GM13976 (cell line): ENCODE data around the gene PGM5.
"Not testable (repeated sequence)": the region's sequence is repeated elsewhere in the genome, so short reads cannot be mapped to it uniquely, and the experiment has no call there.

ENCODE experiments used
- DNase-seq: peaks from one replicate; pipeline ENCODE4 v3.0.0; 2012; ENCODE audit warnings: low spot score
- in situ Hi-C: fragments of 300-500 bp; cut with MboI; formaldehyde crosslinking; loops from one replicate; pipeline ENCODE4 v1.12.0; 2022; ENCODE audit warnings: low sequenced_read_pairs, mixed read lengths, inconsistent platforms; ENCODE audit not compliant: unreplicated experiment

Gene PGM5

DNA sequence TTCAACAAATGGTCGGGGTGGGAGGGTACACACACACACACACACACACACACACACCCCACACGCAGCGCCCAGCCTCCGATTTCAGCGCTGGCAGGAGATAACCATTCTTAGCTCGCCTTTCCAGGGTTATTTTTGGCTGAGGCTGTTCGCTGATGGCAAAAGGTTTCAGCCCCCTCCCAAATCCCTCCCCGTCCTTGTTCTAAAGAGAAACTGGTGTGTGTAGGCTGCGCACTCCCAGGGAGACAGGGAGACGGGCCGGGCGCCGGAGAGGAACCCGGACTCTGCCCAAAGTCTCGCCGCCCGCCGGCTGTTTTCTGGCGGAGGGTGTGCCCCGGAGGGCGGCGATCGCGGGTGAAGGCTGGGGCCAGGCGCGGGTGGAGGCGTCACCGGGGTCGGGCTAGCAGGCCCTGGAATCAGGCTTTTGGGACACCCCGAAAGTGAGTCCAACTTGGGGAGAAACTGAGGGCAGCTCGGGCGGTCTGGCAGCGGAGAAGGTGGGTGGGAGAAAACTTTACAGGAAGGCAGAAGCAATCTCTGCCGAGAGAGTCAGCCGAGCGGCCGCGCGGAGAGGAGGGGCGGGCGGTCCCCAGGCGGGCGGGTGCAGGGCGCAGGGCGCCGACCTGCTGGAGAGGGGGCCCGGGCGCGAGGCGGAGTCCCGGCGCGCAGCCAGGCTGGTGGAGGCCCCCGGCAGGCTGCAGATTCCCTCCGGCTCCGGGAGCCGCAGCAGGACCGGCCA, at the start of gene PGM5:
Gene PGM5 (plus strand): TSS at position 232 of the 739 bp plus-strand sequence. CDS start 517 bp downstream, outside the sequence.
- in situ Hi-C loops = not testable (repeated sequence)
- DNase-seq = peak; percentile 18

DNA sequence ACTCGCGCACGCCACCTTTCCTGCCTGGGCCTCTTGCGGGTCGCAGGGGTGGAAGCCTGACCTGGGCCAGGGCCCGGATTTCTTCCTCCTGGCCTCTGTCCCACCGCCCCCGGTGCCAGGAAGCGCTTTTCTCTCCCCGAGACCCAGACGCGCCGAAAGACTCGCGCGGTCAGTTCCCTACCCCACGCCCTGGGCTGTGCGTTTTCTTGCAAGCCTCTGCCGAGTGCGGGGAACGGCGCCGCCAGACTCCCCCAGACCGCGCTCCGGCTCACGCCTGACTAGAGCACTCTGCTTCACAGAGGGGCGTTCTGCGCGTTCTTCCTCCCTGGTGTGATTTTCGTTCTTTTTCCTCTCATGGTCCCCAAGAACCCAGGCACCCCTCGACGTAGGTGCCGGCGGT, 49.3 kb upstream of the PGM5 start:
- DNase-seq, in situ Hi-C loops: not testable (repeated sequence)

DNA sequence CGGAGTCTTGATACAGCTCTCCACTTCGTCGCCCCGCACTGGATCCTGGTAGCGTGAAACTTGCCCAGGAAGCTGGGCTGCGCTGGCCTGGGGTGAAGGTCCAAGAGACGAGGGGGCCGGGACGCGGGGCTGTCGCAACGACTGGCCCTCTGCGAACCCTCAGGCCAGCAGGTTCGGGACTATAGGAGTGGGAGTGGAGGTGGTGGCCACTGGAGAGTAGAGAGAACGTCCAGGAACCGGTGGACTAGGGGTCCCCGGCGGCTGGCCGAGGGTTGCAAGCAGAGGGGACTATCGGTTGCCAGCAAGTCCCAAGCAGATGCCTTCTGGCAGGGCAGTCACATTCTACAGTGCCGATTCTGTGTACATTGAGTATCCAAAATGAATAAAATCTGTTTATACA, 48.8 kb upstream of the PGM5 start:
- DNase-seq, in situ Hi-C loops: not testable (repeated sequence)

DNA sequence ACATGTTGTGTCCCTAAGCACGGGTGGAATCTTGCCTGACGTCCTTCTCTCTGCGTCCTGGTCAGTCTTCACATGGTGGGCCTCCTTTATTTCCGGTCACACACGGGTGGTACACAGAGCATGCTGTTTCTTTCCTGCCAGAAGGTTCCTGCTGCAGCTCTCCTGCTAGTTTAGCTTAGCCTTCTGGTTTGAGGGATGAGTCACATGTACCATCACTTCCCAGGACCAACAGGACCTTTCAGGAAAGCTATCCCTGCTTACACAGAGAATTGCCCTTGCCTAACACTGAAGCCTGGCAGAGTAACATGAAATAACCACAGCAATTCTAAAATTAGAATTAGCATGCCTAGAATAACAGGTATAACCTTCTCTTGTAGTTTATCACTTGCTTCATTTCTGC, 45.2 kb upstream of the PGM5 start:
- in situ Hi-C loops = not testable (repeated sequence)

DNA sequence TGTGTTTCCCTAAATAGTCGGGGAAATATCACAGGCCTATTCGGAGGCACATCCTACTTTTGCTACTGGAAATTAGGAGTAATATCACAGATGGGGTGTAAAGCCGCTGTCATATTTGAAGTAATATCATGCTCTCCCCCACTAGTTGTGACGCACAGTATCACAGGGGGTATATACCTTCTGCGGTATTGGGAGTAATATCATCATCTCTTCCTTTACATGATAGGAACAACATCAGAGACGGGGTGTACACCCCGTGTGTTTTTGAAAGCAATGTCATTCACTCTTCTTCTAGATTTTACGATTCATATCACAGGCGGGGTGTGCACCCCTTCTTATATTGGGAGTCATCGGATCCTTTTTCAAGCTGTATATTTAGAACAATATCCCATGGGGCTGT, 38.2 kb upstream of the PGM5 start:
- in situ Hi-C loops = not testable (repeated sequence)

More for the DNA sequence above, 45.2 kb upstream of the PGM5 start:
- not testable (repeated sequence) for DNase-seq

DNA sequence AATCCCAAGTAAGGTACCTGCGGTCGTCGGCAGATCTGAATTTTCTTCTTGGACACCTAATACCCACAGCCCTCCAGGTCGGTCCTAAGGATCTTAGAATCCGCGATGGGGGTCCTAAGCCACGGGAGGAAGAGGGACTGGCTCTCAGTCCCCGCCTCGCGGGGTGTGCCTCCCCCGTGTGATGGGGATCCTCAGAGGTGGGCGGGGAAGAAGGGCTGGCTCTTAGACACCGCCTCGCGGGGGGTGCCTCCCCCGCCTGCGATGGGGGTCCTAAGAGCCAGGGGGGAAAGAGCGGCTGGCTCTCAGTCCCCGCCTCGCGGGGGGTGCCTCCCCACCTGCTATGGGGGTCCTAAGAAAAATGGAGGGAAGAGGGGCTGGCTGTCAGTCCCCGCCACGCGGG, 32.7 kb upstream of the PGM5 start:
- DNase-seq, in situ Hi-C loops: not testable (repeated sequence)

More for the DNA sequence above, 38.2 kb upstream of the PGM5 start:
- DNase-seq = not testable (repeated sequence)

DNA sequence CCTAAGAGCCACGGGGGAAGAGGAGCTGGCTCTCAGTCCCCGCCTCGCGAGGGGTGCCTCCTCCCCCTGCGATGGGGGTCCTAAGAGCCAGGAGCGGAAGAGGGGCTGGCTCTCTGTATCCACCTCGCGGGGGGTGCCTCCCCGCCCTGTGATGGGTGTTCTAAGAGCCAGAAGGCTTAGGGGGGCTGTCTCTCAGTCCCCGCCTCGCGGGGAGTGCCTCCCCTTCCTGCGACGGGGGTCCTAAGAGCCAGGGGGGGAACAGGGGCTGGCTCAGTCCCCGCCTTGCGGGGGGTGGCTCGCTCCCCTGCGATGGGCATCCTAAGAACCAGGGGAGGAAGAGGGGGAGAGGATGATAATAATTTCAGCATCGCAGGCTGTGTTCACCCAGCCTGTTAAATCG, 31.9 kb upstream of the PGM5 start:
- in situ Hi-C loops = not testable (repeated sequence)

DNA sequence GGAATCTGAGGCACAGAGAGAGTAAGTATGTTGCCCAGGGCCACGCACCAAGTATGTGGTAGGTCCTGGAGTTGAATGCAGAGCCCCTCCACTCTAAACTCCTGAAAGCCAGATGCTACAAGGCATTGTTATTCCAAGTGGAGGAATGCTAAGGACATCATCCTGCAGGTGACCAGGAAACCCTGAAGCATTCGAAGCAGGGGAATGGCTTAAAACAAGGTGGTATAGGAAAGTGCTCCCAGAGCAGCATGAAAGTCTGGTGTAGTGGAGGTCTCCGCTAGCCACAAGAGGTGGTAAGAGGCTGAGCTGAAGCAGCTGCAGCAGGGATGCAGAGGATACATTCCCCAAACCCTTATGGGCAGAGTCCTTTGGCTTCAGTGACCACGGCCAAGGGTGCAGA, 27.3 kb upstream of the PGM5 start:
- DNase-seq, in situ Hi-C loops: not testable (repeated sequence)

More for the DNA sequence above, 31.9 kb upstream of the PGM5 start:
- not testable (repeated sequence) for DNase-seq

DNA sequence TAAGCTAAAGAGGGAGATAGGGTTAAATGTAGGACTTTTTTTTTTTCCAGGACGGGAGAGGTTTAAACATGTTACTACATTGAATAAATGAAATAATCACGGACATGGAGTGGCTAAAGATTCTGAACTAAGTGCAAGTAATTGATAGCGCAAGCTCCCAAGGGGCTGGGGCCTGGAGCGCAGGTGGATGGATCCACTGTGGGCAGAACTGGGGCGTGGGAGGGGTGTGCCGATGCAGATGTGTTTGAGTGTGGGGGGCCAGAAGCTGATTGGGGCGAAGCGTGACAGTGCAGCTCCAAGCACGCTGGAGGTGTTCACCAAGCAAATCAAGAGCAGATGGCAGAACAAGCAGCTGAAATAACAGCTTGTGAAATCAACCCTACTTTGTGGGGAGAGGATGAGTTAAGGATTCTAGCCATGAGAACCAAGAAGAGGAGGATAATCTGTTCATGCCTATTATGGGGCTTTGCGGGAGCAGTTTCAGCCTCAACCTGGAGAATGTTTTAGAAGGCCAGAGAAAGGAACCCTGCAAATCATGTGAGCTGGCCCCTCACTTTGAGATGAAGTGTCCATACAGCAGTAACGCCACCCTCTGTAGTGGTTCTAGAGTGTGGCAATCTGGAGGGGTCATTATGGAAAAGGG, 25.8 kb upstream of the PGM5 start:
- DNase-seq, in situ Hi-C loops: not testable (repeated sequence)

DNA sequence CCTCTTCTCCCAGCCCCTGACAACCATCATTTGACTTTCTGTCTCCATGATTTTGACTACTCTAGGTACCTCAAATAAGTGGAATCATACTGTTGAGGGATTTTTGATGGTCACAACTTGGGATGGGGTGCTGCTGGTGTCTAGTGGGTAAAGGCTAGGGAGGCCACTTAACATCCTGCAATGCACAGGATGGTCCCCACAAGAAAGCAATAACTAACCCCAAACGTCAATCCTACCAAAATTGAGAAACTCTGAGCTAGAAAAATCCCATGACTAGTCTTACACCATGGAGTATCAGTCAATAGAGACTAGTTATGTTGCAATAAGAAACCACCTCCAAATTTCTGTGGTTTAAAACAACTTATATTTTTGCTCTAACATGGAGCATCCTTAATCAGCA, 24.3 kb upstream of the PGM5 start:
- DNase-seq, in situ Hi-C loops: not testable (repeated sequence)

DNA sequence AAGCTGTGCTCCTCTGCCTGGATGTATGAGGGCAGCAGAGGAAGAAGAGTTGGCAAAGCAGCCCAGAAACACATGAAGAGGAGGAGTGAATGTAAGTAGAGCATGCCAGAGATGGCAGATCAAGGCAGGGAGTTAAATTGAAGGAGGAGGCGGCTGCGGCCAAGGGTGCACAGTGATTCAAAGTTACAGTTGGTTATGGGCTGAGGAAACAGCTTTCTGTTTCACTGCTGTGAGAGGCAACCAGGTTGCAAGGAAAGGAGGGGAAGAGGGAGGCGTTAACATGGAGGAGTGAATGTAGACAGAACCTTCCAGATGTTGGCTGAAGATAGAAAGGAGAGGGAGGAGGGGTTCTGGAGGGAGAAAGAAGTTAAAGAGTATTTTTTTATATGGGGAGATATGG, 20.5 kb upstream of the PGM5 start:
- in situ Hi-C loops, DNase-seq: not testable (repeated sequence)

DNA sequence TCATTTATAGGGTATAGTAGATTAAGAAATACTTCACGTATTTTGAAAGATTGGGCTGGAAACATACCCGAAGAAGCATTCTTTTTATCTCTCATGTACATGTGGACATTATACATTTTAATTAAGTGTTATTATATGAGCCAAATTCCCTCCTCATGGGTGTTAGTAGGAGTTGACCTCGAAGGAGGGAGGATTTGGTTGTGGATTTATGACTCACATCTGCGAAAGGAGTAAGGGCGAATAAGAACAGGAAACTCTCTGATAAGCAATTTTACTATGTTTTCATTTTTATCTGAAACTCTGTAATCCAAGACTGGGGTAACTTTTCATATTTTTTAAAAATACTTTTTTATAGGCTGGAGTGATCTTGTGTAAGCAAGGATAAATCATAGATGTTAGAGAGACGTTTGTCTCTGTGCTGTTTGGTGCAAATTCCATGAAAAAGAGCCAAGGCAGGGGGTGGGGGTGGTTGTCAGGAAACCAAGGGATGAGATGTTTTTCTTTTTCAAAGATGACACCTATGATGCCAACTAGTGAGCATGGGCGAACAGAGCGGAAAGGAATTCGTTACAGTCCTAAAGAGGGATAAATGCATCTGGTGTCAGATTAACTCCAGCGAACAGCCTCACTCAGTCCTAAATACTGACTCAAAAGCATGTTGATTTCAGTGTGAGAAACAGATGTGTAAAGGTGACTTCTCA, 19.6 kb upstream of the PGM5 start:
- DNase-seq, in situ Hi-C loops: not testable (repeated sequence)

DNA sequence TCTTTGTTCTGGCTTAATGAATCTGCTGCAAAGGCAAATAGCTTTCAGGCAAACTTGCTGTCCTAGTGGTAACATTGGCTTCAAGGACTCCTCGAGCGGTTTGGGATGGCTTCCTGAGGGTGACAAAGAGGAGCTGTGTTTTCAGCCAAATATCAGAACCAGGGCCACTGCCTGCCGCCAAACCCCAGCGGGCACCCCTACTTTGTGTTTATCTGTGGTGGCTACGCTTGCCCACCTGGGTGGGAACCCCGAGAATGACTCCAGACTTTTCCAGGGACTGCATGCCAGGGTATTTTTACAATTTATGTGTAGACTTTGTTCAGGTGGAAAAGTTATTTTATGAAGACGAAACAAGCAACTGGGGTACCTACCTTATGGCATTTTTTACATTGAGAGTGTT, 18.4 kb upstream of the PGM5 start:
- in situ Hi-C loops, DNase-seq: not testable (repeated sequence)

DNA sequence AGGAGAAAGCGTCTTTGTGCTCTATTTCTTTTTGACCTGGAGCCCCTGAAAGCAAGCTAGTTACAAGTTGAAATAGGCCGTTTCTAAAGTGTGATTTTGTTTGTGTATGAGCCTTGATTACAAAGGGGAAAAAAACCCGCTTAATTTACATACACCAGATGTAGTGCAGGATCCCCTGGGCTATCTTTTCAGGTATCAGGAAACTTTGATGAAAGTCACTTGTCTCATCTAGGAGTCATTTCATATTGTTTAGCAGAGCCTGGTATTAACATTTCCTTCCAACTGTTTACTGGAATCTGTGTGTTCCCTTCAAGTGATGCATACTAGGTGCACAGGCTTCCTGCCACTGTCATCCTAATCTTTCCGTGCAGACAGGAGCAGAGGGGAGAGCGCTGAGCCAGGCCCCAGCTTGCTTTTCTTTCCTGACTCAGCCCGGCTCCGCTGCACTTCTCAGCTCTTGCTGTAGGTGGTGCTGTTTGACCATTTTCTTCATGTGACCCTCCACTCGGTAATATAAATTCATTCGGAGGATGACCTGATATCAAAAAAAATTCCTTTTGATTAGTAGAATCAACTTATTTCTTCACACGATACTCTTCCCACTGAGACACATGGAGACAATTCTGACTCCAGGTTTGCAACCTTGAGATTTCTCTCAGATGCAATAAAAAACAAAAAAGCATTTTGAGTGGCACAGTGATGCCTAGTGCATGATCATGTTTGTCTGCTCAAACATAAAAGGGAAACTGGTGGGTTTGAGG, 14.0 kb upstream of the PGM5 start:
- DNase-seq, in situ Hi-C loops: not testable (repeated sequence)

DNA sequence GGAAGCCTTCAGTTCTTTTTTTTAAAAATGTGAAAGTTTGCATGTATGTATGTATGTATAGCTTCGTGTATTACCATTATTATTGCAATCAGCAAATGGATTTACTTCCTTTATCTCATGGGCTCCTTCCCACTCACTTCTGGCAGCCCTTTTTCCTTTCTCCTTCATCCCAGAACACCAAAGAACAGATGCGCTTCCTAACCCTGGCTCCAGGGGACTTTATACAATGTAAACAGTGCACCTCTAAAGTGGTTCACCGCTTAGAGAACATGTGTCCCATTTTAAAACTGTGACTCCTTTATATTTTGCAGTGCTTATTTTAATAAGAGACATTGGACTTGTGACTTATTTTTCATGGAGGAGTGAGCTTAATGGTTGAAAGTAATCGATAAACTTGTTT, 13.2 kb upstream of the PGM5 start:
- in situ Hi-C loops = not testable (repeated sequence)

DNA sequence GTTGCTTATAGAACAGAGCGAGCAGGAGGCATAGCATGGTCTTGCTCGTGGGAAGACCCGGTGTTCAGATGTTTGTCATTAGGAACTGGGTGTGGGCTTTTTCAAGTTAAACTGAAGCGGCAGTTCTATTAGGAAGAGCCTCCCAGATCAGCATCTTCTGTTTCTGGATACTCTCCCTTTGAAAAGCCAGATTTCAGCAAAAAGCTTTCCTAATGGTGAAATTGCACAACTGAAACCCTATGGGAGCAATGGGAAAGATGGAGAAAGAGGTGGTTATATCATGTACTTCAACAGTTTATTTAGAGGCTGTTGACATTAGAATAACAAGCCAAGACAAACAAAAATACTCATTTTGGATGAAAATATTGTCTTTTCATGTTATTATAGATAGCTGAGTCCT, 12.4 kb upstream of the PGM5 start:
- in situ Hi-C loops, DNase-seq: not testable (repeated sequence)

More for the DNA sequence above, 13.2 kb upstream of the PGM5 start:
- DNase-seq = not testable (repeated sequence)

DNA sequence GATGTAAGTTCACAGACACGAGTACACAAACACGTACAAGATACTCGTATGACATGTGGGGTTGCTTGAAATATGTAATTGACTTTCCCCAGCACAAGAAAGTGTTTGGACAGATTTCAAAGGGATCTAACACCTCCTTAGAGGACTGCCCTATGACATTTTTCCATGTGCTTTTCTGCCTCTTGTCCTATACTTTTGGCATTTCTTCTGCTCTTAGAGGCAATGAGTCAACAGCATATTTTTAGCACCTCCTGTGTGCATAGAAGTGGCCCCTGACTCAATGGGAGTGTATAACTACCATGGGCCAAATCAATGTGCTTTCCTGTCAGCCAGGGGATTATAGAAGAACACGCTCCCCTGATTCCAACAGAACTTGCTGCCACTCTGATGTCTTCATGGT, 4.7 kb upstream of the PGM5 start:
- in situ Hi-C loops = not testable (repeated sequence)

DNA sequence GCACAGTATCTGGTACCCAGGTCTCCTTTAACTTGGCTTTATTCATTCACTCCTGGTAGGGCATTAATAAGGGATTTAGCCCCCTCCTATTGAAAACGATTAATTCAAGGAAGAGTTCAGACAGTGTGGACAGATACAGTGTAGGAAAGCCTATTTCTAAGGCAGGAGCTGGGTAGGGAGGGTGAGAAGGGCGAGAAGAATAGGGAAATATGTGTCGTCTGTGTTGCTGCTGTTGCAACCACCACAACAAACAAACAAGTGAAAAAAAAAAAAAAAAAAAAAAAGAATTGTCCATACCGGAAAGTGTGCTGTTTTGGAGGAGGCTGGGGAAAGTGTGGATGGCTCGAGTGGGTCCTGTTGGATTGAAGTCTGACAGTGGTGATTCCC, 425 bp upstream of the PGM5 start:
- DNase-seq, in situ Hi-C loops: not testable (repeated sequence)

More for the DNA sequence above, 4.7 kb upstream of the PGM5 start:
- not testable (repeated sequence) for DNase-seq
